Stomach smooth muscle (tissue), 2 donors: ENCODE data around the gene SDC1.

ENCODE experiments used
- H3K27ac ChIP-seq: one replicate; pipeline ENCODE4 v1.7.0; 2013; ENCODE audit warnings: mild to moderate bottlenecking, low read length, inconsistent platforms
- H3K27me3 ChIP-seq, 2 donors: one replicate each; pipeline ENCODE4 v1.7.0; 2013; ENCODE audit warnings: low read length in 2 of 2; ENCODE audit not compliant: insufficient read depth in 2 of 2, control insufficient read depth in 1 of 2
- H3K36me3 ChIP-seq, 2 donors: one replicate each; pipeline ENCODE4 v1.7.0; 2013; ENCODE audit warnings: low read length in 2 of 2; ENCODE audit not compliant: control insufficient read depth in 2 of 2, insufficient read depth in 2 of 2
- H3K4me1 ChIP-seq: one replicate; pipeline ENCODE4 v1.7.0; 2013; ENCODE audit warnings: low read length; ENCODE audit not compliant: control insufficient read depth, insufficient read depth
- H3K4me3 ChIP-seq, 2 donors: one replicate each; pipeline ENCODE4 v1.7.0; 2013; ENCODE audit warnings: low read length in 2 of 2
- H3K9ac ChIP-seq, 2 donors: one replicate each; pipeline ENCODE4 v1.7.0; 2013; ENCODE audit warnings: low read length in 2 of 2, mild to moderate bottlenecking in 1 of 2
- H3K9me3 ChIP-seq, 2 donors: one replicate each; pipeline ENCODE4 v1.7.0; 2013; ENCODE audit warnings: low read length in 2 of 2; ENCODE audit not compliant: control insufficient read depth in 2 of 2
- donor health status: healthy.
- donor health status: Pancreatic carcinoma.

SDC1 gene

GRCh38 chr2:20180676-20181648 is 44.0 kb downstream of the SDC1 start:
- no peak overlapping the region for H3K4me3 ChIP-seq
- H3K9ac ChIP-seq = no peak overlapping the region
- no peaks in the 10 kb centered on the region for H3K9me3 ChIP-seq
- H3K36me3 ChIP-seq = no peaks in the 10 kb centered on the region
- no peaks in the 10 kb centered on the region for H3K27me3 ChIP-seq
- H3K27ac ChIP-seq = no peak overlapping the region
- H3K4me1 ChIP-seq = no peaks in the 10 kb centered on the region

GRCh38 chr2:20179755-20180594 is 45.0 kb downstream of the SDC1 start:
- H3K27ac ChIP-seq = no peak overlapping the region
- H3K27me3 ChIP-seq = no peaks in the 10 kb centered on the region
- no peaks in the 10 kb centered on the region for H3K4me1 ChIP-seq
- no peak overlapping the region for H3K9ac ChIP-seq
- no peaks in the 10 kb centered on the region for H3K9me3 ChIP-seq
- no peak overlapping the region for H3K4me3 ChIP-seq
- H3K36me3 ChIP-seq = no peaks in the 10 kb centered on the region

GRCh38 chr2:20179466-20179754 is 45.5 kb downstream of the SDC1 start:
- Histone ChIP-seq H3K4me3 (no peak overlapping the region), H3K27me3 (no peaks in the 10 kb centered on the region), H3K36me3 (no peaks in the 10 kb centered on the region), H3K9me3 (no peaks in the 10 kb centered on the region), H3K9ac (no peak overlapping the region), H3K4me1 (no peaks in the 10 kb centered on the region), H3K27ac (no peak overlapping the region)

GRCh38 chr2:20178666-20179465 is 46.1 kb downstream of the SDC1 start:
- Histone ChIP-seq H3K36me3 (no peaks in the 10 kb centered on the region), H3K4me3 (no peak overlapping the region), H3K27me3 (no peaks in the 10 kb centered on the region), H3K27ac (no peak overlapping the region), H3K9ac (no peak overlapping the region), H3K9me3 (no peaks in the 10 kb centered on the region), H3K4me1 (no peaks in the 10 kb centered on the region)

GRCh38 chr2:20178249-20178607 is 46.7 kb downstream of the SDC1 start:
- no peak overlapping the region for H3K9ac ChIP-seq
- H3K27ac ChIP-seq = no peak overlapping the region
- no peaks in the 10 kb centered on the region for H3K4me1 ChIP-seq
- no peak overlapping the region for H3K4me3 ChIP-seq
- H3K9me3 ChIP-seq = no peaks in the 10 kb centered on the region
- no peaks in the 10 kb centered on the region for H3K36me3 ChIP-seq
- no peaks in the 10 kb centered on the region for H3K27me3 ChIP-seq

GRCh38 chr2:20177556-20178248 is 47.2 kb downstream of the SDC1 start:
- Histone ChIP-seq H3K27me3 (no peaks in the 10 kb centered on the region), H3K9me3 (no peaks in the 10 kb centered on the region), H3K4me3 (no peak overlapping the region), H3K4me1 (no peaks in the 10 kb centered on the region), H3K36me3 (no peaks in the 10 kb centered on the region), H3K9ac (no peak overlapping the region), H3K27ac (no peak overlapping the region)

GRCh38 chr2:20176760-20177159 is 48.2 kb downstream of the SDC1 start:
- no peak overlapping the region for H3K27ac ChIP-seq
- H3K4me3 ChIP-seq = no peak overlapping the region
- no peaks in the 10 kb centered on the region for H3K27me3 ChIP-seq
- no peak overlapping the region for H3K9ac ChIP-seq
- no peaks in the 10 kb centered on the region for H3K9me3 ChIP-seq
- no peaks in the 10 kb centered on the region for H3K36me3 ChIP-seq
- H3K4me1 ChIP-seq = no peaks in the 10 kb centered on the region

GRCh38 chr2:20175931-20176330 is 49.0 kb downstream of the SDC1 start:
- H3K27me3 ChIP-seq = no peaks in the 10 kb centered on the region
- no peak overlapping the region for H3K27ac ChIP-seq
- no peaks in the 10 kb centered on the region for H3K36me3 ChIP-seq
- H3K4me1 ChIP-seq = no peaks in the 10 kb centered on the region
- H3K9me3 ChIP-seq = no peaks in the 10 kb centered on the region
- no peak overlapping the region for H3K9ac ChIP-seq
- no peak overlapping the region for H3K4me3 ChIP-seq

- Histone ChIP-seq H3K4me1 (no peaks in the 10 kb centered on the region), H3K9me3 (no peaks in the 10 kb centered on the region), H3K4me3 (no peak overlapping the region), H3K27ac (no peak overlapping the region), H3K27me3 (no peaks in the 10 kb centered on the region), H3K9ac (no peak overlapping the region), H3K36me3 (no peaks in the 10 kb centered on the region)
Observed at GRCh38 chr2:20175267-20175666, 49.7 kb downstream of the SDC1 start.

GRCh38 chr2:20174410-20174809 is 50.5 kb downstream of the SDC1 start:
- no peaks in the 10 kb centered on the region for H3K4me1 ChIP-seq
- H3K9me3 ChIP-seq = no peaks in the 10 kb centered on the region
- H3K27me3 ChIP-seq = no peaks in the 10 kb centered on the region
- H3K36me3 ChIP-seq = no peaks in the 10 kb centered on the region
- H3K4me3 ChIP-seq = no peak overlapping the region
- no peak overlapping the region for H3K9ac ChIP-seq
- no peak overlapping the region for H3K27ac ChIP-seq
